Psoas muscle (tissue), 8 donors: Measurements from ENCODE around the gene SCCPDH. TPM values are rescaled to one million over a fixed set of nuclear protein-coding genes. Genes with fewer than 3 reads are reported as not detected.
"Not testable (repeated sequence)": the region's sequence is repeated elsewhere in the genome, so short reads cannot be mapped to it uniquely, and the experiment has no call there.

Source experiments
- ATAC-seq, 4 donors: fragments of 200-7000 bp; cut with Tn5 transposase; one replicate each; pipeline ENCODE4 v1.9.1; 2020; ENCODE audit warnings: moderate library complexity in 3 of 4, mild to moderate bottlenecking in 2 of 4
- DNase-seq, 2 donors: peaks; one replicate each; pipeline ENCODE4 v3.0.0-alpha.2; 2020
- H3K27ac ChIP-seq: fragments of 200-600 bp; one replicate; pipeline ENCODE4 v1.8.0; 2022
- H3K27me3 ChIP-seq, 3 donors: fragments of 200-600 bp in 1 of 3; one replicate each; pipeline versions ENCODE4 v1.6.1 to v1.8.0; 2013 to 2022; ENCODE audit warnings: low read length in 2 of 3, mild to moderate bottlenecking in 2 of 3, moderate library complexity in 1 of 3; ENCODE audit not compliant: insufficient read depth in 3 of 3
- H3K36me3 ChIP-seq, 2 donors: fragments of 200-600 bp in 1 of 2; one replicate each; pipeline versions ENCODE4 v1.6.1 to v1.8.0; 2013 to 2022; ENCODE audit warnings: low read depth in 1 of 2, mild to moderate bottlenecking in 1 of 2, moderate library complexity in 1 of 2; ENCODE audit not compliant: insufficient read depth in 1 of 2
- H3K4me1 ChIP-seq: fragments of 200-600 bp; one replicate; pipeline ENCODE4 v1.8.0; 2022
- H3K4me3 ChIP-seq: fragments of 200-600 bp; one replicate; pipeline ENCODE4 v1.8.0; 2022; ENCODE audit warnings: mild to moderate bottlenecking
- H3K9me3 ChIP-seq: fragments of 200-600 bp; one replicate; pipeline ENCODE4 v1.8.0; 2022
- WGBS, 3 donors: extraction: QIAGEN DNeasy Blood & Tissue Kit; methylation state at CpG; one replicate each; pipeline versions ENCODE4 v1.1.6 to v1.1.7; 2013; 5-methylcytosine and 5-hydroxymethylcytosine counted together
- intact Hi-C, 2 donors: fragments of 100-400 bp; cut with DNase I; formaldehyde crosslinking; loops; one replicate each; pipeline versions ENCODE4 v1.11.0 to v1.14.2; 2022
- polyA plus RNA-seq, 3 donors: library from polyadenylated mRNA; stranded (reverse); fragments of 200-250 nt; gene quantifications; one replicate each; pipeline ENCODE4 v1.2.3, GENCODE V29; 2013
- total RNA-seq, 4 donors: library from RNA; stranded (reverse); fragmentation: NEBNext Ultra II Directional in 2 of 4; extraction: Animal tissue kit (Norgen Biotek cat#: 25700) in 2 of 4; gene quantifications; one replicate each; pipeline versions ENCODE4 v1.2.1 to v1.2.4, GENCODE V29; 2021 to 2023
- TF ChIP-seq, protein P1 (sequence below): fragments of 200-600 bp; IDR thresholded peaks from one replicate; pipeline ENCODE4 v1.8.0; 2022; ENCODE audit warnings: antibody characterized with exemption
- donor health status: healthy with polysubstance abuse.
- donor health status: DM: no; HTN: no; CAD: no; lungs with moderate emphysema.
- donor health status: Bipolar disorder and iron deficiency.
- donor health status: healthy.
- donor health status: DM: yes; HTN: yes; CAD: no.
- donor health status: DM: no; HTN: no; CAD: no.
- donor health status: DM: no; HTN: no; CAD: no.
- donor health status: DM: yes; HTN: yes; CAD: no.

Gene SCCPDH
- total and polyA plus RNA-seq, 7 donors: 22.6 to 50.8 (median 41.4) TPM

DNA sequence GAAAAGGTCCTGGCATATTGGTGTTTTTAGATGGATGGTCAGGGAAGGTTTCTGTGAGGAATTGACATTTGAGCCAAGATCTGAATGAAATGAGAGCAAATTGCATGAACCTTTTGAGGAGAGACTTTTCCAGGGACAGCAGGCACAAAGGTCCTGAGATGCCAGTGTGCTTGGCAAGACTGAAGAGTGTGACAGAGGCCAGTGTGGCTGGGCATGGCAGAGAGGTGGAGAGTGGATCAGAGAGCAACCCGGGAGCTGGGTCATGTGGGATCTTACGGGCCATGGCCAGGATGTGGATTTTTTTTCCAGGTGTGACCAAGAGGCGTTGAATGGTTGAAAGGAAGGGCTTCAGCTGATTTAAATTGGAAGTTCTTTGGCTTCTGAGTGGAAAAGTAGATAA, 3.4 kb downstream of the SCCPDH start:
- ATAC-seq (no peak), DNase-seq (no peak)
- no peak overlapping the region for H3K27ac ChIP-seq
- intact Hi-C loops: loop anchor here in 1 of 2 donors (10.0 kb wide), 1 partner anchor 173 kb away; no protein-coding TSS in a partner anchor
- H3K36me3 ChIP-seq: peaks cover 11 to 63% of the 10 kb centered on the region in 2 donors
- TF ChIP-seq, protein P1, sequence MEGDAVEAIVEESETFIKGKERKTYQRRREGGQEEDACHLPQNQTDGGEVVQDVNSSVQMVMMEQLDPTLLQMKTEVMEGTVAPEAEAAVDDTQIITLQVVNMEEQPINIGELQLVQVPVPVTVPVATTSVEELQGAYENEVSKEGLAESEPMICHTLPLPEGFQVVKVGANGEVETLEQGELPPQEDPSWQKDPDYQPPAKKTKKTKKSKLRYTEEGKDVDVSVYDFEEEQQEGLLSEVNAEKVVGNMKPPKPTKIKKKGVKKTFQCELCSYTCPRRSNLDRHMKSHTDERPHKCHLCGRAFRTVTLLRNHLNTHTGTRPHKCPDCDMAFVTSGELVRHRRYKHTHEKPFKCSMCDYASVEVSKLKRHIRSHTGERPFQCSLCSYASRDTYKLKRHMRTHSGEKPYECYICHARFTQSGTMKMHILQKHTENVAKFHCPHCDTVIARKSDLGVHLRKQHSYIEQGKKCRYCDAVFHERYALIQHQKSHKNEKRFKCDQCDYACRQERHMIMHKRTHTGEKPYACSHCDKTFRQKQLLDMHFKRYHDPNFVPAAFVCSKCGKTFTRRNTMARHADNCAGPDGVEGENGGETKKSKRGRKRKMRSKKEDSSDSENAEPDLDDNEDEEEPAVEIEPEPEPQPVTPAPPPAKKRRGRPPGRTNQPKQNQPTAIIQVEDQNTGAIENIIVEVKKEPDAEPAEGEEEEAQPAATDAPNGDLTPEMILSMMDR: no peak
- H3K4me1 ChIP-seq: no peaks in the 10 kb centered on the region
- WGBS, 3 donors: 90 to 95% (median 91%) methylated on average over 3 of the region's 3 CpGs
- H3K27me3 ChIP-seq: no peaks in the 10 kb centered on the region
- H3K9me3 ChIP-seq: no peaks in the 10 kb centered on the region
- no peak overlapping the region for H3K4me3 ChIP-seq

GRCh38 chr1:246728311-246728710, 4.1 kb downstream of the SCCPDH start:
- intact Hi-C loops: loop anchor here in 1 of 2 donors (10.0 kb wide), 1 partner anchor 174 kb away; no protein-coding TSS in a partner anchor
- Histone ChIP-seq H3K4me3 (no peak overlapping the region), H3K36me3 (peaks cover 11 to 70% of the 10 kb centered on the region in 2 donors), H3K9me3 (no peaks in the 10 kb centered on the region), H3K4me1 (no peaks in the 10 kb centered on the region), H3K27ac (no peak overlapping the region), H3K27me3 (no peaks in the 10 kb centered on the region)
- DNase-seq (no peak), ATAC-seq (no peak)
- TF ChIP-seq, protein P1: no peak
- WGBS, 3 donors: 87 to 94% (median 93%) methylated on average over 4 of the region's 4 CpGs

DNA sequence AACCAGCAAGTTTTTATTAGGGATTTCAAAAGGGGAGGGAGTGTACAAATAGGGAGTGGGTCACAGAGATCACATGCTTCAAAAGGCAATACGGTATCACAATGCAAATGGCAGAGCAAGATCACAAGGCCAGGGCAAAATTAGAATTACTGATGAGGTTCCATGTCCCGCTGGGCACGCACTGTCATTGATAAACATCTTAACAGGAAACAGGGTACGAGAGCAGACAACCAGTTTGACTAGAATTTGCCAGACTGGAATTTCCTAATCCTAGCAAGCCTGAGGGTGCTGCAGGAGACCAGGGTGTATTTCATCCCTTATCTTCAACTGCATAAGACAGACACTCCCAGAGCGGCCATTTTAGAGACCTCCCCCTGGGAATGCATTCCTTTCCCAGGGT, 4.8 kb downstream of the SCCPDH start:
- 95 to 100% (median 97%) methylated on average over 5 of the region's 5 CpGs for WGBS, 3 donors
- intact Hi-C loops: loop anchor here in 1 of 2 donors (10.0 kb wide), 1 partner anchor 174 kb away; no protein-coding TSS in a partner anchor

DNA sequence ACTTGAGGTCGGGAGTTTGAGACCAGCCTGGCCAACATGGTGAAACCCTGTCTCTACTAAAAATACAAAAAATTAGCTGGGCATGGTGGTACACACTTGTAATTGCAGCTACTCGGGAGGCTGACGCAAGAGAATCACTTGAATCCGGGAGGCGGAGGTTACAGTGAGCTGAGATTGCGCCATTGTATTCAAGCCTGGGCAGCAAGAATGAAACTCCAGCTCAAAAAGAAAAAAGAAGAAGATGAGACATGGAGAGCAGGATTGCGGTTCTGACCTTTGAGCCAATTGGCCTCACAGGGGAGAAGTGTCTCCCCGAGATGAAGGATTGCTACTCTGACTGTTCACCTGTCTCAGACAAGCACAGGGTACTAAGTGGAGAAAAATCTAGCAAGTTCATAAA, 6.6 kb downstream of the SCCPDH start:
- intact Hi-C loops: no loop called here
- TF ChIP-seq, protein P1: no peak
- H3K9me3 ChIP-seq: no peaks in the 10 kb centered on the region
- ATAC-seq (no peak), DNase-seq (no peak)
- no peak overlapping the region for H3K27ac ChIP-seq
- peaks cover 11 to 95% of the 10 kb centered on the region in 2 donors for H3K36me3 ChIP-seq
- H3K4me1 ChIP-seq: no peaks in the 10 kb centered on the region
- H3K4me3 ChIP-seq: no peak overlapping the region
- 89 to 98% (median 92%) methylated on average over 8 of the region's 8 CpGs for WGBS, 3 donors
- H3K27me3 ChIP-seq: no peaks in the 10 kb centered on the region

More for the DNA sequence above, 4.8 kb downstream of the SCCPDH start:
- H3K27me3 ChIP-seq, DNase-seq, ATAC-seq, H3K4me1 ChIP-seq, H3K9me3 ChIP-seq, H3K4me3 ChIP-seq, H3K27ac ChIP-seq: not testable (repeated sequence)
- H3K36me3 ChIP-seq: peaks cover 11 to 77% of the 10 kb centered on the region in 2 donors

DNA sequence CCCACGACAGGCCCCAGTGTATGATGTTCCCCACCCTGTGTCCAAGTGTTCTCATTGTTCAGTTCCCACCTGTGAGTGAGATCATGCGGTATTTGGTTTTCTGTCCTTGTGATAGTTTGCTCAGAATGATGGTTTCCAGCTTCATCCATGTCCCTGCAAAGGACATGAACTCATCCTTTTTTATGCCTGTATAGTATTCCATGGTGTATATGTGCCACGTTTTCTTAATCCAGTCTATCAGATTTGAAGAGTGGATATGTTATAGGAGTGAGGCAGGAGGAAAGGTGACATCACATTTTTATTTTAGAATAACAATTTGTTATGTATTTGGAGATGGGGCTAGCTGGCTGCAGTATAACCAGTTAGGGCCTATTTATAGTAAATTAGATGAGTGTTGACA, 7.7 kb downstream of the SCCPDH start:
- not testable (repeated sequence) for ATAC-seq

DNA sequence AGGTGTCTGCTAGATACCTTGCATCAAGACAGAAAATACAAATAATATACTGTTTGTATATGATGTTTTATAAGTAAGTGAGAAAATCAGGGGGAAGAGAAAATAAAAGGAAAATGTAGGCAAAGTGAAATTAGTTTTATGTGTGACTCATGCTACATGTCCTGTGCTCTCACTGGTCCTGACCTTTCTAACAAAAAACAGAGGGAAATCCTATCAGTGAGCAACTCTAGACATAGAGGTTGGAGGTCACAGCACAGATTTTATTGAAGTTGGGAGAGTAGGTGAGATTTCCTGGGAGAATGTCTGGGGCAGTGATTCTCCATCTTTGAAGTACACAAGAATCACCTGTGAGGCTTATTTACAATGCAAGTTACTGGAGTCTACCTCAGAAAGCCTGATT, 9.5 kb downstream of the SCCPDH start:
- H3K9me3 ChIP-seq: no peaks in the 10 kb centered on the region
- ATAC-seq (no peak), DNase-seq (no peak)
- H3K27ac ChIP-seq: no peak overlapping the region
- H3K4me3 ChIP-seq: no peak overlapping the region
- TF ChIP-seq, protein P1: no peak
- intact Hi-C loops: no loop called here
- H3K4me1 ChIP-seq: no peaks in the 10 kb centered on the region
- H3K27me3 ChIP-seq: no peaks in the 10 kb centered on the region
- peaks cover 5 to 95% of the 10 kb centered on the region in 2 donors for H3K36me3 ChIP-seq

More for the DNA sequence above, 7.7 kb downstream of the SCCPDH start:
- intact Hi-C loops, H3K4me3 ChIP-seq, H3K27me3 ChIP-seq, DNase-seq, H3K9me3 ChIP-seq, H3K4me1 ChIP-seq, H3K27ac ChIP-seq: not testable (repeated sequence)
- H3K36me3 ChIP-seq: peaks cover 11 to 100% of the 10 kb centered on the region in 2 donors
- 88 to 98% (median 96%) methylated on average over 3 of the region's 3 CpGs for WGBS, 3 donors
